A549 (cell line): Measurements from ENCODE around the gene RHOT2.

Experiments
- ATOH8 ChIP-seq: fragments of 250-450 bp; sonication (Bioruptor Pico); IDR thresholded peaks from 2 replicates; pipeline ENCODE4 v1.5.0; 2020; ENCODE audit warnings: low read depth, mild to moderate bottlenecking, moderate library complexity
- CTCF ChIP-seq: fragments of >200 bp; sonication (Bioruptor Twin); formaldehyde crosslinking; IDR thresholded peaks from 3 replicates; pipeline ENCODE4 v1.5.1; 2016
- GATA3 ChIP-seq: IDR thresholded peaks from 2 replicates; pipeline ENCODE4 v1.6.1; 2012; ENCODE audit warnings: borderline replicate concordance
- HDAC2 ChIP-seq: fragments of 200-600 bp; sonication (generic); IDR thresholded peaks from 2 replicates; pipeline ENCODE4 v1.6.1; 2016
- NPAS2 ChIP-seq: fragments of 250-450 bp; sonication (Bioruptor Pico); IDR thresholded peaks from 2 replicates; pipeline ENCODE4 v1.8.0; 2022; ENCODE audit warnings: mild to moderate bottlenecking, moderate library complexity, borderline replicate concordance
- PBX3 ChIP-seq: IDR thresholded peaks from 2 replicates; pipeline ENCODE4 v1.6.1; 2012
- PHF8 ChIP-seq: fragments of 200-600 bp; sonication (generic); IDR thresholded peaks from 2 replicates; pipeline ENCODE4 v1.6.1; 2016; ENCODE audit warnings: low read depth, mild to moderate bottlenecking, antibody characterized with exemption, moderate library complexity, borderline replicate concordance
- POLR2A ChIP-seq: IDR thresholded peaks from 2 replicates; pipeline ENCODE4 v1.6.1; 2012; ENCODE audit warnings: mild to moderate bottlenecking, low read length
- POLR2AphosphoS2 ChIP-seq: conservative IDR thresholded peaks from 2 replicates; pipeline ENCODE4 v1.6.1; 2012; ENCODE audit warnings: low read length, improper control_type of control experiment, inconsistent platforms
- RCOR1 ChIP-seq: fragments of 150-350 bp; IDR thresholded peaks from 2 replicates; pipeline ENCODE4 v1.6.1; 2014; ENCODE audit warnings: antibody characterized with exemption, low read length, low read depth
- RFX5 ChIP-seq: fragments of 450-650 bp; IDR thresholded peaks from 2 replicates; pipeline ENCODE4 v1.7.1; 2014; ENCODE audit warnings: antibody characterized with exemption, mild to moderate bottlenecking, moderate library complexity
- SMC3 ChIP-seq: fragments of >200 bp; sonication (Bioruptor Twin); formaldehyde crosslinking; IDR thresholded peaks from 3 replicates; pipeline ENCODE4 v1.6.1; 2018; ENCODE audit warnings: inconsistent platforms
- USF2 ChIP-seq: fragments of 450-650 bp; IDR thresholded peaks from 2 replicates; pipeline ENCODE4 v1.6.1; 2014; ENCODE audit warnings: antibody characterized with exemption

GRCh38 chr16:629833-630248, 38.1 kb upstream of the RHOT2 start:
- TF ChIP-seq CTCF = no peak
- TF ChIP-seq SMC3 = no peak
- TF ChIP-seq POLR2AphosphoS2 = no peak
- no peak for TF ChIP-seq RFX5
- TF ChIP-seq PBX3 = no peak
- no peak for TF ChIP-seq GATA3
- TF ChIP-seq HDAC2 = no peak
- TF ChIP-seq POLR2A = no peak
- TF ChIP-seq ATOH8 (CRISPR knock-in tag) = no peak
- TF ChIP-seq RCOR1 = no peak
- TF ChIP-seq NPAS2 = no peak
- TF ChIP-seq USF2 = no peak
- TF ChIP-seq PHF8 = no peak
